ENCODE results near the gene ABHD12B.

DNA sequence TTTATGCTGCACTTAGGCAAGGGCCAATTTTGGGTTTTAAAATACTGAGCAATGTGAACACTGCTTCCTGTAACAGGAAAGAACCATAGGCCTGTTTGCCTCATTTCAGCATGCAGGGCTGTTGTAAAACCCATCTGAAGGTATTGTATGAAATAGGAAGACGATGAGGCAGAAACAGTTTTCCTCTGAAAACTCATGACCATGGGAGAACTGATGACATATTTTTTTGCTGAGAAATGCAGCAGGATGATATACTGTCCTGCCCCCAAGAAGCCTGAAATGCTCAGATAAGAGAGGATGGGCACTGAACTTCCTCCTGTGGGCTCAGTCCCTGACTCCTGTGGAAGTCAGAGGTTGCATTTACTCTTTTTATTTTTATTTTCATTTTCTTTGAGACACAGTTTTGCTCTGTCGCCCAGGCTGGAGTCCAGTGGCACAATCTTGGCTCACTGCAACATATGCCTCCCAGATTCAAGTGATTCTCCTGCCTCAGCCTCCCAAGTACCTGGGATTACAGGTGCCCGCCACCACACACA lies 55.1 kb downstream of the ABHD12B start:
- TF ChIP-seq GATA2 (IDR thresholded peaks at IDR 0.05; ENCODE audit: low read depth, low read length) (no peak), GATA3 (IDR thresholded peaks at IDR 0.05; ENCODE audit: low read depth, low read length) (no peak)
